ENCODE results near the gene DBH.
"Not testable (repeated sequence)": the region's sequence is repeated elsewhere in the genome, so short reads cannot be mapped to it uniquely, and the experiment has no call there.

Gene DBH

DNA sequence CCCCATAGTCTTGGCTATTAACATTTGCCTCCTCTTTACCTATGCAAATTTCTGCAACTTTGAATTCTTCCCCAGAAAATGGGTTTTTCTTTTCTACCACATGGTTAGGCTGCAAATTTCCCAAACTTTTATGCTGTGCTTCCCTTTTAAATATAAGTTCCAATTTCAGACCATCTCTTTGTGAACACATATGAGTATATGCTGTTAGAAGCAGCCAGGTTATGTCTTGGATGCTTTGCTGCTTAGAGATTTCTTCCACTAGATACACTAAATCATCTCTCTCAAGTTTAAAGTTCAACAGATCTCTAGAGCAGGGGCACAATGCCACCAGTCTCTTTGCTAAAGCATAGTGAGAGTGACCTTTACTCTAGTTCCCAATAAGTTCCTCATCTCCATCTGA lies 10.2 kb upstream of the DBH start:
- not testable (repeated sequence) for DNase-seq (ENCODE audit: low read depth)

DNA sequence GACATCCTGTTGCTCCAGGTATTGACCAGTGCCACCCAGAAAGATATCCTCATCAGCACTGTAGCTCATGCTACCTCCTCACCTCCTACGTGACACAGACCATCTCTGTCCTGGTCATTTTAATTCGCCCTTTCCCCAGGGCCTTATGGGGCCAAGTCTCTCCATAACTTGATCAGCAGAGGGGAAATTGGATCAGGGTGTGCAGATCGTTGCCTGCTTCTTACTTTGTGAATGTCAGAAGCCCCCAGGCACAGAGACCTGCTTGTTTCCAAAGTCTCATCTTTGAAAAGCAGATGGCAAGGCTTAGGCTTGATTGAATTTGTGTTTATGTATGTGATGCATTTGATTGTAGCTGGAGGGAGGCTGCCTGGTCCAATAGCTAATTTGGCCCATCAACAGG lies 8.8 kb upstream of the DBH start:
- no peak for DNase-seq (ENCODE audit: low read depth)

DNA sequence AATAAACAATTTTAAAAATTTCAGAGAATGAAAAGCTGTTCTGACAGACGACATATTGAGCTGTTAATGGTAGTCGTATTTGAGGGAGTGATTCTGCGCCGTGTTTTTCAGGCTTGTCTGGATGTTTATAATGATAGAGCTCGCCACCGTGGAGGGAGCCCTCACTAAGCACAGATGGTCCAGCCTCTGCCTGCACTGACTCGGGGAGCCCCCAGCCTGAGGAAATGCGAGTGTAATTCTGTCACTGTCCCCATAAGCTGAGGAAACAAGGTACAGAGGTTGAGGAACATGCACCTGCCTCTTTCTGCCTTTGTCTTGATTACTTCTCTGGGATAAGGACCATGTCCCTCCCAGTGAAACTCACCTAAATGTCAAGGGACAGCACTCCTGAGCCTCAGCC lies 7.4 kb upstream of the DBH start:
- no peak for DNase-seq (ENCODE audit: low read depth)

DNA sequence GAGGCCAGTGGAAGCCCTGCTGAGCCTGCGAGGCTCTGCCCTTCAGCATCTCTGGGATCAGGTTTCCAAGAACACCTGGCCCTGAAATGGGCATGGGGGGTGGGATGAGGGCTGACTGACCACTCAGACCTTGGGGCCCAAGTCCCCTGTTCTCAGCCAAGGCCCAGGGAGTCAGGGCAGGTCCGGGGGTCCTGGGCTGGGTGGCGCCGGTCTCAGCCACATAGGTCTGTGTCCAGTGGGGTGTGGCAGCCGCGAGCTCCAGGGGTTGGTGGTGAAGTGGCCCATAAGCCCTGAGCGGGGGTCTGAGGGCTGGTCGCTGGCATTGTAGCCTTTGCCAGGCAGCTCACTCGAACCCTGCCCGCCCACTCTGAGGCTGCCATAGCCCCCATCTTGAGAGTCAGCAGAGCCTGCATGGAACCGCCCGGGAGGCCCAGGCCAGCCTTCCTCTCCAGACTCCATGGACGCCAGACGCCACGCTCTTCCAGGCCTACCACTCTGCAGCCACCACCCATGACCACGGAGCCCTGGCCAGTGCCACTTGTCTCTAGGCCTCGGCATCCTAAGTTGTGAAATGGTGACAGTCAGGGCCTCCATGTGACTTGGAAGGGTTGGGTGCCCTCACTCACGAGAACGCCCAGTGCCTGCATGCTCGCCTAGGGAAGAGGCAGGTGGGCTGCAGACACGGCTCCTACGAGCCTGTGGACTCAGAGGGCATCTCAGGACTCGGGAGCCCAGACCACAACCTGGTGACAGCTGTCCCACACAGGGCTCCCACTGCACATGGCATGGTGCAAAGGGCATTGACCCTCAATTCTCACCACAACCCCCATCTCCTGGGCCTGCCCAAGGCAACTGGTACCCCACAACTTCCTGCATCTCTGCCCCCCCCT lies 6.7 kb upstream of the DBH start:
- no peak for DNase-seq (ENCODE audit: low read depth)

DNA sequence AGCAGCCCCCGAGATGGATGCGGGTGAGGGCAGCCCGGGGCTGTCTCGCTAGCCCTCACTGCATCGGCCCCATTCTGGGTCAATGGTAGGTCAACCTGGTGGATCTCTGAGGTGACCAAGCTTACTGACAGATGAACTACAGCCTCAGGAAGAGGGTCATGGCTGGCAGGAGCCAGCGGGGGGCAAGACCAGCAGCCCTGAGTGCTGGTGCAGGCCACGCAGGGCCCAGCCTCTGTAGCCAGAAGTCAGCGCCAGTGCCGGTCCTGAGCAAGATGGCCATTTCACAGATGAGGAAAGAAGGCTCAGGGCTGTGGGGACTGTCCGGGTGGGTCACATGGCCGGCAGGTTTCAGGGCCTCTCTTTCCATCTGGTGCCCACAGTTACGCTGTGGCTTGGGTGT lies 5.1 kb upstream of the DBH start:
- DNase-seq (ENCODE audit: low read depth), result no peak

DNA sequence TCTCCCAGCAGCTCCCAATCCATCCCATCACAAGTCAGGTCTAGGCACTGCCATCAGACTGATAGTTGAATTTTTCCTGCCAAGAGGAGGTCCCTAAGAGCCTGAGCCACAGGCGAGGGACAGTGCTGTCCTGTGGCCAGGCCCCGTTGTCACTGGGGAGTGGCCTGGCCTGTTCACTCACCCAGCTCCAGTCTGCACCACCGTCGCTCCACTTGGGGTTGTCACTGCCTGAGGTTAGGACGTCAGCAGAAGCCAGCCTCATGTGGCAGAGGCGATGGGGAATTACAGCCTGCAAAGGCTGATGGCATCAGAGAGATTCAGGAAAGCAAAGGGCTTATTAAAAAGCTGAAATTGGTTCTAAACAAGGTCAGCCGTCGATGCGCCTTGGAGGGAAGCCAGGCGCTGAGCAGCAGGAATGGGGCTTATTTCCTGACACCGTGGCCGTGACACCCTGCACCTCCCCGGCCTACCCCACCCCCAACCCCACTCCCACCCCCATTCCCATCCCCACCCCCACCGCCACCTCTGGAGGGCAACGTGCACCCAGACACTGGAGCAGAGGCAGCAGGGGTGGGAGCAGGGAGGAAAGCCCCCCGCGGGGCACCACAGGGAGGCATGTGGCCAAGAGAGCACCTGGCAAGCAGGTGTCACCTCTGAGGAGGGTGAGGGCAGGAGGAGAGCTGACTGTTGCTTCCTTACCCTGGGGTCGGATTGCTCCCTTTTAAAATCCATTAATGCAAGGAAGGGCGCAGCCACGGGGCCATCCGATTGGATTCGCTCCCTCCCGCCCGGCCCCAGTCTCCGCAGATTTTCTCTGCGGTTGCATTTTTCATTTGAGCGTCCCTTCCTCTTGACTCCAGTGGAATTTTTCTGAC lies 3.1 kb upstream of the DBH start:
- DNase-seq (ENCODE audit: low read depth), result no peak

DNA sequence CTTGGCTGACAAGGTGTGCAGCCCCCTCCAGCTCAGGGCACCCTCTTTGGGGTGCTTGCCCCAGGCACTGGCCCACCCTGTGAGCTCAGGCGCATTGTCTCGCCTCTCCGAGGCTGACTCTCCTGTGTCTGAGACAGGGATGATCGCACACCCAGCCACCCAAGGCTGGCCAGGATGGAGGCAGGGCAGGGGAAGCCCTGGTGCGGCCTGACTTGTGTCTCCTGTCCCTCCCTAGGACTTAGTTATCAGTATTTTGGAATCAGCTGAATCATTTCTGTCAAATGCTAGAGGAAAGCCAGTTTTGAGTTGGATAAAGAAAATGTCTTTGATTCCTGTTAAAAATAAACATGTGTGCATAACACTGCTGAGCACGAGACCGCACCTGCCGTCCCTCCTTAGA lies 2.5 kb upstream of the DBH start:
- no peak for DNase-seq (ENCODE audit: low read depth)

DNA sequence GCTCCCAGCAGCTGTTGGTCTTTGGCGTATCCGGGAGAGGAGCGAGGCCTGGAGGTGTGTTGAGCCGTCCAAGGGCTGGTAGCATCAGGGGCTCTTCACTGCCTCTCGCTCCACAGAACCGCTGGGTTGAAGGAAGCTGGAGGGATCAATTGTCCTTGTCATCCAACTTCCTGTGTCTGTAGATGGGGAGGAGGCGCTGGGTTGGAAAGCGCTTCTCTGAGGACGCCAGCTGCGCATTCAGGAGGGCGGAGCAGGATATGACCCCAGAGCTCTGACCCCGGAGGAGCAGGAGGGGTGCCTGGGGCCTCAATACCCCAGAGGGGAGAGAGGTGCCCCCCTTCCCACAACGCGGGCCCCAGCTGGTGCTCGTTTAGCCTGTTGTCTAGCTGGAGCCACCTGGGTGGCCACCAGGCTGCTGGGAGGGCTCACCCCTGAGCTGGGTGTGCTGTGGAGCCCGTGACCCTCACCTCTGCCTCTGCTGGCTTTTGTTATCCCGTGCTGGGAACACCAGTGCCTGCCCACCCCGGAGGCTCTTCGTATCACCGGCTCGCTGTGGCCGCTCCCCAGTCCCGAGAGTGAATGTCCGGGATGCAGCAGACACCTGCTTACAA lies 2.0 kb upstream of the DBH start:
- no peak for DNase-seq (ENCODE audit: low read depth)

DNA sequence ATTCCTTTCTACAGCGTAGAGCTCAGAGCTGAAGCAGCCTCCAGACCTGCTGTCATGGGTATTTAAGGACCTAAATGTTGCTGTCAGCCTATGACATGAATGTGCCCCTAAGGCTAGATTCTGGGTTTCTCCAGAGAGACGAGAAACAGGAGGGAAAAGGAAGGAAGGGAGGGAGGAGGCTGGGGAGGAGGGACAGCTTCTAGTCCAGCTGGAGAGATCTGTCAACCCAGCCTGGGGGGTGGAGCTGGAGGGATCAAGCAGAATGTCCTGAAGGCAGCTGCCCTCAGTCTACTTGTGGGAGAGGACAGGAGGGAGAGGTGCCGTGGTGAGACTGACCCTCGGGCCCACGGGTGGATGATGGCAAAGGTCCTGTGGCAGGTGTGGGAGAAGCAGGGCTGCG lies 1.1 kb upstream of the DBH start:
- no peak for DNase-seq (ENCODE audit: low read depth)

DNA sequence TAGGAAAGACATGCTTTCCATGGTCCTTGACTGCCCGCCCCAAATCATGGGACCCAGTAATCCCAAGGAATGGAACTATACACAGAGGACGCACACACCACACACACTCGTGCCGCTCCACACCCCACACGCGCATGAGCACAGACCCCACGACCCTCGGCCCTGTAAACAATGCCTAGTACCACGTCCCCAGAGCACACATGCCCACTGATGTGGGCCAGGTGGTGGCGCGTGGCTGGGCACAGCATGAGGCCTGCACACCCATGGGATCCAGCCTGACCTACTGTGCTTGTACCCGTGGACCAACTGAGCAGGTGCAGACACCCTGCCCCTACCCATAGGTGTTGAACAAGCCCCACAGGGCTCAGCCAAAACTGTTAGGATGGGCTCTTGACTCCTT lies 739 bp downstream of the DBH start:
- DNase-seq (ENCODE audit: low read depth), result no peak

DNA sequence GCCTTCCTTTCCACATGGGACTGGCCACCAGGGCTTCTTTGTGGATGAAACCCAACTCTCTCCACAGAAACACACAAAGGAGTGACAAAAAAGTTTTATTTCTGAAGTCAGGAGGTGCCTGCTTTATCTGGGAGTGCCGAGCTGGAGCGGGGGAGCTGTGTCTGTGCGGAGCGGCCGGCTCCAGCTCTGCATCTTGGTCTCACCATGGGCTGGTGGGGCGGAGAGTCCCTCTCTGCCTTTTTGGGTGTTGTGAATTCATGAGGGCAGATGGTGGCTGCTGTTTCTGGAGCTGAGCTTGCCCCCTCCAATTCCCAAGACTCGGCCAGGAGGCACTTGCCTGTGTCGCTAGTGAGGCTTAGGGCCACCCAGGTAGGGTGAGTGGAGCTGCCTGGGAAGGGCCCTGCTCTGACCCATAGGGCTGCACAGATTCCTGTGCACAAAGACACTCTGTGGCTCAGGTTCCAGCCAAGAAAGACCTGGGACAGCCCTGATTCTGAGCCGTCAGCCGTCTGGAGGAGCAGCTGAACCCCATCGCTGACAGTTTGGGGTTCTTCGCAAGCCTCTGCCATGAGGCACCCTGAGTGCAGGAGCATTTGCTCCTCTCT lies 1.4 kb downstream of the DBH start:
- no peak for DNase-seq (ENCODE audit: low read depth)

DNA sequence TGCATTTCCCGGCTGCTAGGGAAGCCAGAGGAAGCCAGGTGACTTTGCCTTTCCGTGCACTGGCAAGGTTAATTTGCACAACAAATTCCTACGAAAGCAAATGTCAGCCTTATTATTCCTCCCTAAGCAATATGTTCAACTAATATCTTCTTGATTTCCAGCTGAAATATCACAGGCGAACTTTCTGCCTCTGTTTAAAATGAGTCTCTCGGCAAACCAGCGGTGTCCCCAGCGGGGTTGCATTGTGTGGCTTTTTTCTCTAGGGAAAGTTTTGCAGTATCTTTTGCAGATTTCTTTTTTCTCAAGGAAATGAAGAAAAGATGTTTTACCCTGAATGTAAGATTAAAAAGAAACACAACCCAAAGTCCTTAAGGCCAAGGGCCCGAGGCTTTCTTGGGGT lies 1.9 kb downstream of the DBH start:
- no peak for DNase-seq (ENCODE audit: low read depth)

DNA sequence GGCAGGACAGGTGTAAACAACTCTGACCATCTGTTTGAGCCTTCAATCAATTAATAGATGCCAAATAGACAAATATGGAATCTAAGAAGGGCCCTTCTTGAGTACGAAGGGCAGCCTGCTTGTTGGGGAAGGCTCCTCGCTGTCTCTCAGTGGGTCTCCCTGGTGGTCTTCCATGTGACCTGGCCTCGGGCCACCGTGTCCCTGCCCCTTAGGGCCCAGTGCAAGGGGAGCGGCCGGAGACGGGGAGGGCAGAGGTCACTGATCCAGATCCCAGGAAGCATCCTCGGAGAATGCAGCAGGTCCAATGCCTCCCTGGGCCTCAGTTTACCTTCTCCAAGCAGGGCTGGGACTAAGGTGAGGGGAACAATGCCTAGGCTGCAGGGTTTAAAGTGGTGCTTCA lies 2.5 kb downstream of the DBH start:
- DNase-seq (ENCODE audit: low read depth), result no peak

DNA sequence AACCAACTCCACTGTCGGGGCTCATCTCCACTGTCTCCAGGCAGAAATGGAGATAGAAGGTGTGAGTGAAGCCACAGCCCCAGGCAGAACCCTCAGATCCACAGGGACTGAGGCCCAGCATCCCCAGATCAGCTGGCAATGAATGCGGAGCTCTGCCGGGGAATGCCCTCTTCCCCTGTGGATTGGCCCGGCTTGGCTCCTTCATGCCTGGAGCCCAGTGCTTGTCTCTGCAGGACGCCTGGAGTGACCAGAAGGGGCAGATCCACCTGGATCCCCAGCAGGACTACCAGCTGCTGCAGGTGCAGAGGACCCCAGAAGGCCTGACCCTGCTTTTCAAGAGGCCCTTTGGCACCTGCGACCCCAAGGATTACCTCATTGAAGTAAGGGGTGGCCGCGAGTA lies 3.5 kb downstream of the DBH start:
- DNase-seq (ENCODE audit: low read depth), result no peak

DNA sequence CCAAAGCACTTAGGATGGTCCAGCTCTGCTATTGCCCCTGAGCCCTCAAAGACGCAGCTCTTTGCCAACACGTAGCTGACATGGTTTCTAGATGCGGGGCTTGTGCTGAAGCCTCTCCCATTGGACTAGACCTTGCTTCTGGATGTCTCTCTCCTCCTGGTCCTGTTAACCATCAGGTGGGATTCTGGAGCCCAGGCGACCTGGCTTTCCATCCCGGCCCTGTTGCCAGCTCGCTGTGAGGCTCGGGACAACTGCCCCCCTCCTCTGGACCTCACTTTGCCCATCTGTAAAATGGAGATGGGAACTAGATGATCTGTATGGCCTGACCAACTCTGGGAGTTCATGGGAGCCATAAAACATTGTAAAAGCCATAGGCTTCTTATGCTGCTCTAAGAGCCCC lies 4.0 kb downstream of the DBH start:
- DNase-seq (ENCODE audit: low read depth), result no peak

DNA sequence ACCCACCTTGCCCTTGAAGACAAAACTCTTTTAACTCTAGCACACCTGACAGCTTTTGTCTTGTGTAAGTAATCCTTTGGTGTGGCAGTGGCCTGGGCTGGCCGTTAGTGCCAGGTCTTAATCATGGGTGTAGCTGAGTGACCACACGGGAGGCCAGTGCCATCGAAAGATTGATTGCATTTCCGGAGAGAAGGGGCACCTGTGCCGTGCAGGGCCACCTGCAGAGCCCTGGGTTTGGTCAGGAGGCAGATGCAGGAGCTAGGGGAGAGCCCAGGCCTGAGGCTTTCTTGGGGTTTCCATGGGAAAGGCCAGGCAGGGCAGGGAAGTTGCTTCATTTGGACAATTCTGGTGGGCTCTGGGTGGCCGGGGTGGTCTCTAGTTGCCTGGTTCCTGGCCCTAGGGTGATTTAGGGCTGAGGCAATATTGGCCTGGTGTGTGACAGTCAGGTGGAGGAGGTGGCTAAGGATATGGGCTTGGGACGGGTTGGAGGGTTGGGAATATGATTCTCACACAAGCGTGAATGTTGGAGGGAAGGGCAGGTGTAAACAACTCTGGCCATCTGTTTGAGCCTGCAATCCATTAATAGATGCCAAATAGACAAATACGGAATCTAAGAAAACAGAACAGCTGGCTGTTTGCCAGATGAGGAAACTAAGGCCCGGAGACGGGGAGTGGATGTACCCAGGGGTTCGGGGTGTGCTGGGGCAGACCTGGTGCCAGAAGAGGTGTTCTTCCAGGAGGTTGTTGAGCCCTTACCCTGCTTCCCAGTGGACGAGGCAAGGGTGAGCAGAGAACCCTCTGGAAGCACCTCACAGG lies 4.6 kb downstream of the DBH start:
- DNase-seq (ENCODE audit: low read depth), result no peak

DNA sequence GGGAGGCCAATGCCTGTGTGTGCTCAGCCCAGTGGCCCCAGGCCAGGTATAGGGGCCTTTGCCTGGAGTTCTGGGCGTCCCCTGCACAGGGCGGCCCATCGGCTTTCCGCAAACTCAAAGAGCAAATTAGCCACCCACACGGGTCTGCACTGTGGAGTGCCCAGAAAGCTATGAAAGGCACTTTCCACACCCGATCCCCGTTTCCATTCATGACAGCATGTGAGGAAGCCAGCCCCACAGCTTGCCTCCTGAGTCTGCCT lies 5.2 kb downstream of the DBH start:
- DNase-seq (ENCODE audit: low read depth), result no peak

DNA sequence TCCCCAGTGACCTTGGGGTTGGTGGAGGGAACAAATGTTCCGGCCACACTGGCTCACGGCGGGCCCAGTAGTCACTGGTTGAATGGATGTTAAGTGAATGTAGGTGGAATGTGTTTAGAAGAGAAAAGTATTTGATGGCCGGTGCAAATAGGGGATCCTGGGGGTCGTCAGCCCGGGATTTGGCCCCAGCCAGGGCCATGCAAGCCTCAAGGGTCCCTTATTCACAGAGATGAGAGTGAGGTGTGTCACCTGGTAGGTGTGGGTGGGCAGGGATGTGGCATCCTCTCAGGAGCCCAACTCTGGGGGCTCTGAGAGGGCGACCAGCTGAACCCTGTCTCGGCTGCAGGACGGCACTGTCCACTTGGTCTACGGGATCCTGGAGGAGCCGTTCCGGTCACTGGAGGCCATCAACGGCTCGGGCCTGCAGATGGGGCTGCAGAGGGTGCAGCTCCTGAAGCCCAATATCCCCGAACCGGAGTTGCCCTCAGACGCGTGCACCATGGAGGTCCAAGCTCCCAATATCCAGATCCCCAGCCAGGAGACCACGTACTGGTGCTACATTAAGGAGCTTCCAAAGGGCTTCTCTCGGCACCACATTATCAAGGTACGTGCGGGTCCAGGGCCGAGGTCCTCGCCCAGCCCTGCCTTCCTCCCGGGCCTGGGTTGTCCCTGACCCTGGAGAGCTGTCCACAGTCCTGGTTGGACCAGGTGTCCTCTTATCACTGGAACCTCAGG lies 5.9 kb downstream of the DBH start:
- no peak for DNase-seq (ENCODE audit: low read depth)

DNA sequence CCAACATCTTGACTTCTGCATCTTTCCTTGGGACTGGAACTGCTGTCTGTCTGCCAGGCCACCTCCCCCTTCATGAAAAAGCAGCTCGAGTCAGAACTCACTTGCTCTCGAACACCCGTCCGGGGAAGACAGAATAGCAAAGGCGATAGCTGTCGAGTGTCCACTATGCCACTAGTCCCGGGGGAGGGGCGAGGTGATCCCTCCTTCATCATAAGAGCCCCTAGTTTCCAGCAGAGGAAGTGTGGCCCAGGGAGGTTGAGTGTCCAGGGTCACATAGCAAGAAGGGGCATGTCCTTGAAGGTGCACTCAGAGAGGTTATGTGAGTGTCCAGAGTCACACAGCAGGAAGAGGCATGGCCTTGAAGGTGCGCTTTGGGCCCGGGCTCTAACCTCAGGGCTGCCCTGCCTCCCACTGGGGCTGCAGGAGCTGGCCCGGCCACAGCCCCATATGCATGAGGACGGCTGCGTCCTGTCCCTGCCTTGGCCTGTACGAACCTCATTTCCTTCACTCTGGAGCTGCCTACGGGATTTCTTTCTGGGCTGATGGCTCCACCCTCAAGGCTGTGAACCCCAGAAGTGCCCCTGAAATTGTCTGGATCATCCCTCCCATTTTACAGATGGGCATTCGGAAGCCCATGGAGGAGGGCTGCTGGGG lies 6.7 kb downstream of the DBH start:
- DNase-seq (ENCODE audit: low read depth), result no peak

DNA sequence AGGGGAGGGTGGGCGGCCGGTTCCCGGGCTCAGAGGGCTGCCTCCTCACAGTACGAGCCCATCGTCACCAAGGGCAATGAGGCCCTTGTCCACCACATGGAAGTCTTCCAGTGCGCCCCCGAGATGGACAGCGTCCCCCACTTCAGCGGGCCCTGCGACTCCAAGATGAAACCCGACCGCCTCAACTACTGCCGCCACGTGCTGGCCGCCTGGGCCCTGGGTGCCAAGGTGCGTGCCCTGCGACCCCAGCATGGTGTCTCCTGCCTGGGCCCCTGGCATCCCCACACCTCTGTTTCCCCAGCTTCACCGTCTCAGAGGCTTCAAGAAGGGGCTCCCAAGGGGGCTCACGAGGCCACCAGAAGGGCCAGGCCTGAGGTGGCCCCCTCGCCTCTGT lies 7.2 kb downstream of the DBH start:
- no peak for DNase-seq (ENCODE audit: low read depth)
